ENCODE measurements around the gene FGF8.

FGF8 gene

GRCh38 chr10:101725296-101726114 is 50.4 kb downstream of the FGF8 start:
- DNase-seq = no peak

- DNase-seq = no peak
These were observed 51.5 kb downstream of the FGF8 start for GRCh38 chr10:101724446-101724845.

- DNase-seq = no peak
These were observed 52.7 kb downstream of the FGF8 start for GRCh38 chr10:101723176-101723575.

- no peak for DNase-seq
These were observed 54.1 kb downstream of the FGF8 start for GRCh38 chr10:101721806-101722205.

GRCh38 chr10:101720606-101721230 is 55.2 kb downstream of the FGF8 start:
- no peak for DNase-seq

Measured in activated CD8-positive, alpha-beta memory T cell treated with anti-CD3 and anti-CD28 coated beads for 24 hours (primary cell).